EH (cell line): ENCODE data around the gene MLEC.

Experiments
- DNase-seq: peaks from one replicate; pipeline ENCODE4 v3.0.0-alpha.2; 2015; ENCODE audit warnings: low read depth

Gene MLEC

DNA sequence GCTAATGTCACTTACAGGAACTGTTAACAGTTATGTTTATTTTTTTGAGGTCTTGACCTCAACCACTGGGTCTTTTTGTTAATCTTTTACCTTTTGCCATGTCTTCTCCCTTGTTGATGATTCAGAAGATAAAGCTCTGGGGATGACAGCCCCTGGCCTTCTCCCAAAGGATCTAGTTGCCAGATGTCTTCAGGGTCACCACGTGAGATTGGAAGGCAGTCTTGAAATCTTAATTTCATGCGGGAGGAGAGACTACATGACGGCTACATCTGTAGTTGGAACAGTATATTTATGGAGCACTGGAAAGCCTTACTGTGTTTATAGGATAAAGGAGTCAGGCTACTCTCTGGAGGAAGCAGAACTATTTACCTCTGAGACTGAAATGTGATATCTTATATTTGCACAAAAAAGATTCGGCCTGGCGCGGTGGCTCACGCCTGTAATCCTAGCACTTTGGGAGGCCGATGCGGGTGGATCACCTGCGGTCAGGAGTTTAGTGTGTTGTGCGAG, 5.6 kb downstream of the MLEC start:
- DNase-seq: peak; percentile 36

DNA sequence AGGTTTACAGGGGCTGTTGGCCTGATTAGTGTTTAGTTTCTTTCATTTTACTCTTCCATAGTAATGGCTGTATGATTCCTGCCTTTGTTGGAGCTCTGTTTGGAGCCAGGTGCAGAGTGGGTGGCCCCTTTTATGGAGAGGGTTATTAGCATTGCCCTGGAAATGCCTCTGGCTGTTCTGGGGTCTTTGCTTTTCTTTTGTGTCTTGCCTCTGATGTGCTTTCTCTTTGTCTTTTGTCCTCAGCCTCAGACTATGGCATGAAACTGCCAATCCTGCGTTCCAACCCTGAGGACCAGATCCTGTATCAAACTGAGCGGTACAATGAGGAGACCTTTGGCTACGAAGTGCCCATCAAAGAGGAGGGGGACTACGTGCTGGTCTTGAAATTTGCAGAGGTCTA, 6.9 kb downstream of the MLEC start:
- no peak for DNase-seq

DNA sequence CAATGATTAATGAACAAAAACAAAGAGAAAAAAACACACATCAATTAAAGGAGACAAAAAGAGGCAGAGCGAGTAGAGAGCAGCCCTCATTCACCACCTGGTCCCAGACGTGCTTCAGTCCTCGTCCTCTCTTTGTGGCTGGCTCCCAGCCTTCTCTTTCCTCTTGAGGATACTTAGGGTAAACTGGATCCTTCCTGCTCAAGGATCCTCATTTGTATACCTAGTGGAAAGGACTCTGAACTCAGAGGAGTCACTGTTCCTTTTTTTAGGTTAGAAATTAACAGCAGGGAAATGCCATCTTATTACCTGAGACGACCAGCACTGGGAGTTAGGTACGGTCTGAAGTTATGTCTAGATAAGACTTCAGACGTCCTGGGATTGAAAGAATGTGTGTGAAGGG, 9.7 kb downstream of the MLEC start:
- DNase-seq: no peak

GRCh38 chr12:120697344-120697743, 10.4 kb downstream of the MLEC start:
- DNase-seq: no peak

DNA sequence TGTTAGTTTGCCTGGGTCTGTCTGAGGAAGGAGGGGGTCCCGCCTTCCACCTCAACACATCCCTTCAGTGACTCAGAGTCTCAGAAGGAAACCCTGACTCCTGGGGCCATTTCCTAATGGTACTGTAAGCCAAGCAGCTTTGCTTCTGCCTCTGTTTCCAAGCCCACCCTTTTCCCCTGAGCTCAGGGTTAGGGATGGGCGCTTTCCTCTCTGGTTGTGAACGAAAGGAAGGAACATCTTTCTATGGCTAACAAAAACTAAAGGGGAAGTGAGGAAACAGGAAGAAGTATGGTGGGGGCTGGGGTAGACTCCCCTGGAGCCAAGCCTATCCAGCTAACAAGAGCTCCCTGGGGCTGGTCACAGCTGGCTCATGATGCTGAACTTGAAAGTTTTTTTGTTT, 11.7 kb downstream of the MLEC start:
- no peak for DNase-seq

DNA sequence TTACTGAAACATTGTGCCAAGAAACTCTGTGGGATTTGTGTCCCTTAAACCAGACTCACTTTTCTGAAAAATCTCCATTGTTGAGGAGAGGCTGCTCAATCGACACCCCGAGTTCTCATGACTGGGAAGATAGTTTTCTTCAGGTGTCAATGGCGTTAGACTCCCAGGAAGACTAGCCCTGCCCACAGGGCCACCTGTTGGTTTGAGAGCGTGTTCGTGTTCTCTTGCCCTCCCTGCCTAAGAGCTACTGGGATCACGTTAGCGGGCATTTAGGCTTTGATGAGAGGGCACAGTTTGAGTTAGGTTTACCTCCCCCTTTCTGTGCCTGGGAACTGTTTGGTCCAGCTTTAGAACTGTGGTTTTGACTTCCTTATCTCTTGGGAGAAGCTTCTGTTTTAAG, 12.6 kb downstream of the MLEC start:
- DNase-seq: no peak

GRCh38 chr12:120700886-120701285, 13.9 kb downstream of the MLEC start:
- DNase-seq: no peak

DNA sequence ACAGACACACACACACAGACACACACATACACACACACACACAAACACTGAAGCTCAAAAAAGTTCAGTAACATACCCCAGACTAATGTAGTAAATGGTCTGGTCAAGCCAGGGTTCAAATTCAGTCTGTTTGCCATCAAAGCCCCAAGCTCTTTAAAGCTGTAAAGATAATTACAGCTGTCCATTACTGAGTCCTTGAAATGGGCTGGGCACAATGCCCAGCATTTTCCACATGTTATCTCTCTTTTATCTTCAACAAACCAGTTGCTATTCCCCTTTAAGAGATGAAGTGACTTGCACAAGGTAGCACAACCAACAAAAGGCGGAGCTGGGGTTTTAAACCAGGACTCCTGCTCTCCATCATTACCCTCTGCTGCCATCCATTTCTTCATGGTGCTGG, 15.7 kb downstream of the MLEC start:
- DNase-seq: no peak

DNA sequence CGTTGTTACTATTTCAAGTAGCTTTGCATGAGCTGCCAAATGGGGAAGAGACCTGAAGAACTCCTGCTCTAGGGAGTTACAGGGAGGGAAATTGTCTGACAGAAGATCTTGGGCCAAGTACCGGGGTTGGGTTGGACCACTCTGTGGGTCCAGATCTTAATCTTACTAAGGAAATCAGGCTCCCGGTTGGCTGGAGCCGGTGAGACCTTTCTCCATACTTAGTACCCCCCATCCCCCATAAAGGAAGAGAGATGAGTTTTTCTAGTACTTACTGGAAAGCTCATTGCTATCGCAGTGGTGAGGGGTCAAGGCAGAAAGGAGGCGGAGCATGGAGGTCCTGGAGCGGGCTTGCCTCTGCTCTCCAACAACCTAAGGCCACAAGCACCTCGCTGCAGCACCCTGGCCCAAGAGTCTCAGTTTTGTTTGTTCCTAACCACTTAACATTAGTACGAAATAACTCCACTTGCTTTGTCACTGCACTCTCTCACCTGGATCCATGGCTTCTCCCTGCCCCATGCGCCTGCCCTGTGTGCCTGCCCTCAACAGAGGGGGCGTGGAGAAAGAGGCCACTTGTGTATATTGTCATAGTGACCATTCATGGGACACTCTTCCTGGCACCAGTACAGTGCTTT, 16.5 kb downstream of the MLEC start:
- no peak for DNase-seq

GRCh38 chr12:120705618-120706017, 18.7 kb downstream of the MLEC start:
- DNase-seq: no peak

- DNase-seq: no peak
These were observed 19.1 kb downstream of the MLEC start for GRCh38 chr12:120706029-120706428.

DNA sequence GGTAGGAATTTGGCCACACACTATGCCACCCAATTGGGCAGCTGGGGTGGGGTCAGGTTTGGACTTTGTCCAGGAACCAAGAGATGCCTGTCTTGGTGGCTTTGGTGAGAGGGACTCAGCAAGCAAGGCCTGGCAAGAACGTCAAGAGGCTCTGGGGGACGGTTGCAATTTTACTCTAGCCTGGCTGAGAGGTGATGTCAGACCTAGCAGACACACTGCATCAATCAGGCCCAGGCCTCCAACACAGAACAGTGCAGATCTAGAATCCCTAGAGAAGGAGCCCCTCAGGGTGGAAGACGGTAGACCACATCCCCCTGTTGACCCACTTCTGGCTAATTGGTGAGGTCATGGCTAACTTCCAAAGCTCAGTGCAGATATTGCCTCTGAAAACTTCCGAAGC, 21.7 kb downstream of the MLEC start:
- DNase-seq: no peak

GRCh38 chr12:120710031-120710804, 23.3 kb downstream of the MLEC start, which contains the start of gene UNC119B:
TSS of gene UNC119B (plus strand) at chr12:120710458. CDS start at chr12:120710475, 17 bp downstream.
- DNase-seq: peak; percentile 66

DNA sequence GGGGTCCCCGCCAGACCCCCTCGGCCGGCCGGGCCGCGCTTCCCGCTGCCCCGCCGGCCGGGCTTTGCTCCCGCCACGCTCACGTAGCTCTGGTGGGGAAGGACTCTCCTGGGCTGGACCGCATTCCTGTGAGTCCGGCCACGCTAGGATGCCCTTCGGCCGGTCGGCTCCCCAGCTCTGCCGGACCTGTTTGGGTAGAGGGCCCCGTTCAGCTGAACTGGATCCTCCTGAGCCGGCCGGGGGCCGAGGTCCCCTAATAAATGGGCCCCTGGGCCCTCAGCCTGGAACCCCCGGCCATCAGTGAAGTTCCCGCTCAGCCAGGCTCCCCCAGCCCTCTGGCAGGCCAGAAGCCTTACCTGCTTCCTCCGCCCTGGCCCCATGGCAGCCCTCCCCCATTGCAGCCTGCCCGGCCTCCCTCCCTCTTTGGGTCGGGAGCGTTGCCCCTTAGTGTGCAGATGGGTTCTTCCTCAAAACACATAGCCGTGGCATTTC, 23.9 kb downstream of the MLEC start:
- DNase-seq: peak; percentile 35

DNA sequence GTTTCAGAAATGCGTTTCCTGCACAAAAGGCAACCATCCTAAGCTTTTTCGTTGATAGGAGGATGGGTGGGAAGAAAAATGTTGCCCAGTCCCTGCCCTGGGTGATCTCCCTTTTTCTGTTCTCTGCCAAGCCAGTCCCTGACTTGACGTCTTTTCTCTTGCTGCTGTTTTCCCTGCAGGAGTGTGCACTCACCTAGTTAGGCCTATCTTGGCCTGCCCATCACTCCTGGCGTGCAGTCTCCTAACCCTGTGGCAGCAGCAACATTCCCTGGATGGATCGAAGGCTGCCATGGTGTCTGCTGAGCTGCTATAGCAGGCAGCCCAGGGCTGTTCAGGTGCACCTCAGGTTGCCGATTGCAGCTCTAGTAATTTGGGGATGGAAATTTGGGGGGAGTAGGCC, 24.5 kb downstream of the MLEC start:
- DNase-seq: peak; percentile 12

DNA sequence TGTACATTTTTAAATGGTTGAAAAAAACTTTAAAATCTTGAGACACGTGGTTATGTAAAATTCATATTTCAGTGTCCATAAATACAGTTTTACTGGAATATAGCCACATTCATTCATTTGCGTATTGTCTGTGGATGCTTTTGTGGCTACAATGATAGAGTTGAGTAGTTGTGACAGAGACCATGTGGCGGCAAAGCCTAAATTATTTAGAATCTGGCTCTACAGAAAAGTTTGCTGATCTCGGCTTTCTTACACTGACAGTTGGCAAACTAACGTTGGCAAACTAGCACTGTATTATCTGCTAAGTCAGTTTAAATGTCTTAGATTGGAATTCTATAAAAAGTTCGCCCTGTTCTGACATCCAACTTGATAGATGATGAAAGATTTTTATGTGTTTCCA, 25.7 kb downstream of the MLEC start:
- no peak for DNase-seq

DNA sequence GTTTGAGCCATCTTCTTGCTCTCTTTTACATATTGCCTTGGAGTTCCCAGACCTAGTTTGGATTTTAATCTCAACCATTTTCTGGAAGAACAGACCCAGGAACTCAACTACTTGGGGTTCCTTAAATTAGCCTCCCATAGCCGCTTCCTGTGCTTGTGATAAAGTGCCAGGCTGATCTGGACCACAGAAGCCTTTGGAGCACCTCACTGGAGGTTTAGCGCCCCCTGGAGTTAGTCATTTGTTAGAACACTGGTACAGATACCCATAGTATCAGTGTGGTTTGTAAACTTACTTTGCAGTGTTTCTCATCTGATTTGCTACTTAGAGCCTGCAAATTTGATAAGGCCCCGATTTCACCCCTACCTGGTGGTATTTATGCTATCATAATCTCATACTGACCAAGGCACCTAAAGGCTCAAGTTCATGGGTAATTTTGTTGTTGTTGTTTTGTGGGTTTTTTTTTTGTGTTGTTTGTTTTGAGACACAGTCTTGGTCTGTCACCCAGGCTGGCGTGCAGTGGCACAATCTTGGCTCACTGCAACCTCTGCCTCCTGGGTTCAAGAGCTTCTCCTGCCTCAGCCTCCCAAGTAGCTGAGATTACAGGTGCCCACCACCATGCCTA, 27.0 kb downstream of the MLEC start:
- peak; percentile 85 for DNase-seq

DNA sequence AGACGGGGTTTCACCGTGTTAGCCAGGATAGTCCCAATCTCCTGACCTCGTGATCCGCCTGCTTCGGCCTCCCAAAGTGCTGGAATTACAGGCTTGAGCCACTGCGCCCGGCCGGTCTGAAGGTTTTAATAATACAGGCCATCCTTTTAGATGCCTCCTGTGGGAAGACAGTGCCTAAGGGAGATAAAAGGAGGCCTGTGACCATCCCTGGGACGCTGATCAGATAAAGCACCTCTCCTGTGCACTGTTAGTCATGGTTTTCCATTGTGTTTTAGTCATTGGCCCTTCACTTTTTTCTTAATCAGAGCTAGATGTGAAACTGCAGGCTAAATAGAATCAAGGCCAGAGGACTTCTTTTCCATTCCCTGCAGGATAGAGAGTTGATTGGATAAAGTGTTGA, 31.1 kb downstream of the MLEC start:
- DNase-seq: no peak

DNA sequence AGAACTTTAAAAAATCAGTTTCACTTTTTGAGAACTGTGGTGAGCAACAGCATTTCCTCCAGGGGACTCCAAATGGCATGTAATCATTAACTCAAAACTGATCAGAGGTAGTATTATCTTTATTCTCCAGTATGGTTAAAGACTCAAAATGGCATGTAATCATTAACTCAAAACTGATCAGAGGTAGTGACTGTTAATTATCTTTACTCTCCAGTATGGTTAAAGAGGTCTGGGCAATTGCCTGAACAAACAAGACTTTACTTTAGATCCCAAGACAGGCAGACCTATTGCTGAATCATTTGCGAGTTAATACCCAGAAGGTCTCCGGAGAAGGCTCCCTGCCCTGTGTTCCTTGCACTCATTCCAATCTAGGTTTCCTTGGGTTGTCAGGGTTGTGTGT, 32.1 kb downstream of the MLEC start:
- DNase-seq: no peak

DNA sequence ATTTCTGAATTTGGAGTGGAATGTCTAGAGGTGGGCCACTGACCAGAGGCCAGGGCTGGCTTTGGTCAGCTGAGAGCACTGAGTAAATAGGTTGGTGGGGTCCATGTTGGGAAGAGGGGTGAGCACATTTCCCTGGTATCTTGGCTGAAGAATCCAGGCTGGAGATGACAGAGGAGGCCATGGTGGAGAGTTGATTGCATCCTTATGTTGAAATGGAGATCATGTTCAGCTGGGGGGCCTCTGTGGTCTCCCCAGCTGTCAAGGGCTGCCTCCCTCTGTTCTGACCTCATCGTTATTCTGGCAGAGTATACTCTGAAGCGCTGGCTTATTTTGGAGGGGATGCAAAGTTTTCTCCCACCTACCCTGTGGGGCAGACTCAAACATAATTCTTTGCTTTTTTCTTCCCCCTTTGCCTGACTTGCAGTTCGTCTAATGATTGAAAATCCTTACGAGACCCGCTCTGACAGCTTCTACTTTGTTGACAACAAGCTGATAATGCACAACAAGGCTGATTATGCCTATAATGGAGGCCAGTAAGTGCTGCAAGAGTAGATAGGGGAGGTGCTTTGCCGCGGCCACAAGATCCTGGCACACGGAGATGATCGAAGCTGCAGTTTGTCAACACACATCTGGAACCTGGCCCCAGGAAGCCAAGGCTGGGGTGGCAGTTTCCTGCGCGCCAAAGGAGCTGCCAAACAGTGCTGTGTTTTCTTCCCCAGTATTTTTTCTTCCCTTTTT, 32.7 kb downstream of the MLEC start:
- no peak for DNase-seq

DNA sequence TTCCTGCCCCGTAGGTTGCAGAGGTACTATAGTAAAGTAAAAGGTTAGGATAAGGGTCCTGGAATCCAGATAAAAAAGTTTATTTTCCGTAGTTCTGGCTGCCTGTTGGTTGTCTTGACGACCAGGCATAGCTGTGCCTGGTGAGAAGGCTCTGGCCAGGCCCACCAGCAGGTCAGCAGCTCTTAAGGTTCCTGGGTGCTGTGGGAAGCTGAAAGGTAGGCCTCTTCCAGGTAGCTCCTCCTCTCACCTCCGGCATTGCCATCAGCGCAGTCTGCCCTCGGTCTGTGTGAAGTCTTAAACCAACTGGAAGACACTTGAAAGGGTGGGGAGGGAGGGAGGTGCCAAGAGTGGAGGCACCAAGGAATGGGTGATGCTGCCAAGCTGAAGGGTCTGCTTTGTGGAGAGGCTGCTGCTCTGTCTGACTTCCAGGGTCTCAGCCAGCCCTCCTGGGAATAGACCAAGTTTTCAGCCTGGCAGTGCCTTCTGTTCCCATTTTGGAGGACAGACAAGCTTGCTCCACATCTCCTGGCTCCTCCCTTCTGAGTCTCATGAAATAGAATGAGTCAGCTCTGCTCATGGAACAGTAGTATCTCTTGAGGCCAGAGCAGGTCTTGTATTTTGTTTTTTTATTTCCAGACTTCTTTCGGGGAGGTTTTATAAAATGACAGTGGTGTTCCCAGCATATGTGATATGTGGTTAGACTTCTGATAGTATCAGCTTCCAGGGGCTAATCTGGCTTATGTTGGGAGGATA, 33.5 kb downstream of the MLEC start:
- peak; percentile 66 for DNase-seq
